HG02840 (cell line): ENCODE measurements around the gene CYP2J2.
"Not testable (repeated sequence)": the region's sequence is repeated elsewhere in the genome, so short reads cannot be mapped to it uniquely, and the experiment has no call there.

Experiments
- ATAC-seq: cut with Tn5 transposase; IDR thresholded peaks from one replicate; pipeline ENCODE4 v1.9.1; 2021; ENCODE audit warnings: mild to moderate bottlenecking, moderate library complexity, moderate number of reproducible peaks; ENCODE audit not compliant: unreplicated experiment, low FRiP score

CYP2J2 gene

GRCh38 chr1:59878370-59878769 lies 48.2 kb downstream of the CYP2J2 start:
- no peak for ATAC-seq

GRCh38 chr1:59877108-59877682 lies 49.4 kb downstream of the CYP2J2 start:
- no peak for ATAC-seq

GRCh38 chr1:59871746-59872145 lies 54.8 kb downstream of the CYP2J2 start:
- no peak for ATAC-seq

GRCh38 chr1:59866462-59866861 lies 60.1 kb downstream of the CYP2J2 start:
- ATAC-seq = no peak

- ATAC-seq = no peak
Observed at GRCh38 chr1:59857679-59858354, 68.8 kb downstream of the CYP2J2 start.

GRCh38 chr1:59856725-59857338 lies 69.7 kb downstream of the CYP2J2 start:
- ATAC-seq = no peak

- ATAC-seq = not testable (repeated sequence)
Observed at GRCh38 chr1:59855297-59855696, 71.3 kb downstream of the CYP2J2 start.

GRCh38 chr1:59852117-59852516 lies 74.5 kb downstream of the CYP2J2 start:
- no peak for ATAC-seq

- no peak for ATAC-seq
Observed at GRCh38 chr1:59846895-59847282, 79.7 kb downstream of the CYP2J2 start.

- no peak for ATAC-seq
Observed at GRCh38 chr1:59846209-59846894, 80.2 kb downstream of the CYP2J2 start.

- no peak for ATAC-seq
Observed at GRCh38 chr1:59845091-59845490, 81.5 kb downstream of the CYP2J2 start.
